ENCODE results near the gene SEC24B.
"Not testable (repeated sequence)": the region's sequence is repeated elsewhere in the genome, so short reads cannot be mapped to it uniquely, and the experiment has no call there.

SEC24B gene

DNA sequence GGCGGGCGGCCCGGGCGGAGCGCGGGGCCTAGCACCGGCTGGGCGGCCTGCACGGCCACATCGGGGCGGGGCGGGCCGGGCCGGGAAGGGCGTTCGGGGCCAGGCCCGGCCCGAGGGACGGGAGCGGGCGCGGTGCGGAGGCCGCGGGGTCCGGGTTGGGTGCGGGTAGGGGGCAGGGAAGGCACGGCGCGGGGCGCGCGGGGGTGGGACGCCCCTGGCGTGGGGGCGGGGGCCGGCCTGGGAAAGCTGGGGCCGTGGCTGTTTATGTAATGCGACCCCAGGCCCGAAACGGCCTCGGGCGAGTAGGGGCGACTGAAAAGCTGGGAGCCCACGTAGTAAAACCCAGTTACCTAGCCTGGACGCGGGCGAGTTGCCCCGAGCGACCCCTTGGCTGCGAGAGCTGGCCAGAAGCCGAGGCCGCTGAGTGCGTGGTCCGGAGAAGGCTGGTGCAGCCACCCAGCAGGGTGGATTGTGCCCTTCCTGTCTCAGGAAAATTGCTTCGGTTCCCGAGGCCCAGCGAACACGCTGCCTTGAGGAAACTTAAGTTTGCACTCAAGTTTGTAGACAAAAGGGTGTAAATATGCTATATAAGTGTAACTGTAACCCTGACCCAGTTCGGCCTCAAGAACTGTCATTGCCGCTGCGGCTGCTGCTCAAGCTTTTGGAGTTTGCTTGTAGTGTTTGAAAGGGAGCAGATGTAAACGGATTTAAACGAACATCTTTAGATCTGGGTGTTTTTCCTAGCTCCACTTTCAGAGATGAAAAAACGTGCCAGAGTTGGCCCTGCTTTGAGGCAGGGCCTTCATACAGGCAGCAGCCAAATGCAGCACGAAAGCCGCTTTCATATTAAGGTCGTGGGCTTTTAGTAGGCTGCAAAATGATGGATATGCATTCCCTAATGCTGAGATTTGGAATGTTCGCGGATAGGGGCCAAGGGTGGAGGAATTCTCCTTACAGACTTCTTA is 674 bp downstream of the SEC24B start:
- peak; percentile 13 for DNase-seq

DNA sequence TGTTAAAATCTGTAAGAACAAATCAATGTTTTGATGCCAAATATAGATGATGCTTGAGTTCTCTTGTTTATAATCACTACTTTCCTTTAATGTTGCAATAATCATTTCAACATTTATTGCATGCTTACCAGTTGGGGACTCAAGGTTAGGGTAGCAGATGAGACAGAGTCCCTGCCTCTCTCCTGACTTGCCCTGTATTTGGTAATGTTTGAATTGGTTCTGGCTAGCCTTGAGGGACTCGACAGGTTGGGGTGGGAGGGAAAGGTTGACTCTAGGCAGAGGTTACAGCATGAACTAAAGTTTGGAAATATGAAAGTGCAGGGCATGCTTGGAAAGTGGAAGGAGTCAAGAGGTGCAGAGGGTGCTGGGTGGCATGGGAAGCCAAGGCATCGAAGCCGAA is 2.0 kb downstream of the SEC24B start:
- DNase-seq, result no peak

DNA sequence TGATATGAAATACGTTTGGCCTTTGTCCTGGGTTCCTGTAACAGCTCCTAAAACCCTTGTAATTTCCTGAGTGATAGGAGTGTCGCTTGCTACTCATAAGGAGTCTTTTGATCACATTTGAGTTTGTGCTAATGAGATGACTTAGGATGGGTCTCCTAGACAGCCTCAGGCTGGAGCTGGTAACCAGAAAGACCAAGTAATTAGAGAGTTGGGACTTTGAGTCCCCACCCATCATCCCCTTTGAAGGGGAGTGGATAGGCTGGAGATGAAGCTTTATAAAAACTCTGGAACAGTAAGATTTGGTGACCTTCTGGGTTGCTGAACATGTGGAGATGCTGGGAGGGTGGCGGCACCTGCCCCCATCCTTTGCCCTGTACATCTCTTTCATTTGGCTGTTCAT is 2.9 kb downstream of the SEC24B start:
- no peak for DNase-seq

DNA sequence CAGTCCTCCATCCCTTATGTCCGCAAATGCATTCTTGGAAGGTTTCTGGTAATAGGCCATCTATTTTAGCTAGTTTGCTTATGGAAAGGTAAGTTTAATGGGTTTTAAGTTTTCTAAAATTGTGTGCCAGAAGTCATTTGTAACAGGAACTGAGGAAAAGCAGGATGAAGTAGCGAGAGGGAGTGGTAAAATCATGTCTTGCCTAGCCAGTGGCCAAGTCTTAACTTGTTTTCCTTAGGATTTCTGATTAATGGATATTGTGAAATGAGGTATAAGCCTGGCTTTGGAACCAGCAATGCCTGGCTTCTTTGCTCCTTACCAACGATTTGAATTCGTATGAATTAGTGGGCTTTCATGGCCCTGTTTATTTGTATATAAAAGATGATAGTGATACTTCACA is 7.3 kb downstream of the SEC24B start:
- no peak for DNase-seq

DNA sequence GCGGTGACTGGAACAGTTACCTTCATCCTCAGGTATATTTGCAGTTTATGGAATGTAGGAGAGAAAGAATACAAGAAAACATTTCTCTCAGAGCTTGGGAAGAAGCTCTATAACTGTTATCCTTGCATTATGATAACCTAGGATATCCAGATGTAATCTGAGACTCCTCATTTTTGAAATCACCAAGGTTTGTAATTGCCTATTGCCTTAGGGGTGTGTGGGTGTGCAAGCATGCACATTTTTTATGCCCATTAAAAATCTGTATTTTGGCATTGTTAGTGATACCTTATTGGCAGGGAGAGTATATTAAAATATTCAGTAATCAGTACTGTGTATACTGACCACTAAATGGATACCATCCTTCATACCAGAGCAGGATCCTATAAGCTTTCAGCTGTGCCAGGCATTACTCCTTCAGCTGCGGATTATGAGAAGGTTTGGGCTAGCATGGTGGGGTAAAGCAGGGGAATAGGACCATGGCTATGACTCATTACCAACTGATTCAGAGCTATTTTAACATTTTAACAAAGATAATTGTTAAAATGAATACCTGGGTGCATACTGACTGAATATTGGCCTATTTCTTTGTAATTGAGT is 8.3 kb downstream of the SEC24B start:
- DNase-seq, result no peak

DNA sequence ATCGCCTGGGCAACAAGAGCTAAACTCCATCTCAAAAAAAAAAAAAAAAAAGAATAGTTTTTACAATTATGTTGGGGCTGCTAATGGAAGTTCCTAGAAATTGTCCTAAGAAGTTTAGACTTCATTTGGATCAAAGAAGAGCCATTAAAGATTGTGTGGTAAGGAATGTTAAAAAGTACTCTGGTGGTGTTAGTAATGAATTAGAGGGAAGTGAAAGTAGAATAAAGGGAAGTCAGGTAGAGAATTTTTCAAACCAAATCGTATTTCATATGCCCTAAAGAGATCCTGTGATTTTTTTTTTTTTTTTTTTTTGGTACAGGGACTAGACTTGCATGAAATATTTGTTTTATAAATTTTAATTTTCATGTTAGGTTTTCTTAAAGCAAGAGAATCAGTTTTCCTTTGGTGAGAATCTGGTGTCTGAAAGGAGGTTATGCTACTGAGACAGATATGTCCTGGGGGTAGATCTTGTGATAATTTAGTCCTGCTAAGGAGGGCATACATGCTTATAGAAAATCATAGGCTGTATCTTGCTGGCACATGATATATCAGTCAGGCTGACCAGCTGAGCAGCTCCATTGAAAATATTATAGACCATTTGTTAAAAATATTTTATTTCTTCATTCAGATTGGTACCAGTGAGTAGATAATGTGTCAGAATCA is 10.7 kb downstream of the SEC24B start:
- DNase-seq, result no peak

DNA sequence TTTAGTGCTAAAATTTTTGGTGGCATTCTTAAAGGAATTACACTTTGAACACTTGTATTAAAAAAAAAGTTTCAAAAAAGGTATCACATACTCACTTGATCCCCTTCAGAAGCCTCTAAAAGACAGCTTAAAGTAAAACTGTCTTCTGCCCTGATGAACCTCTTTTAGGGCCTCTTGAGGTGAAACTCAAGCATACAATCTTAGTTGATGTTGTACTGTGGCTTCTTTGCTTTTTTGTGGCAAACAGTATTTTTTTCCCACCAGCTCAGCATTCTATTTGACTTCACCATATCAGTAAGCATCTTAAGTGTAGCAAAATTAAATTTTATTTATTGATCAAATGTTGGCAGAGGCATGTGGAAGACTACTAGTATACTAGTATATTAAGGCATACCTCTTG is 13.7 kb downstream of the SEC24B start:
- DNase-seq, result no peak

DNA sequence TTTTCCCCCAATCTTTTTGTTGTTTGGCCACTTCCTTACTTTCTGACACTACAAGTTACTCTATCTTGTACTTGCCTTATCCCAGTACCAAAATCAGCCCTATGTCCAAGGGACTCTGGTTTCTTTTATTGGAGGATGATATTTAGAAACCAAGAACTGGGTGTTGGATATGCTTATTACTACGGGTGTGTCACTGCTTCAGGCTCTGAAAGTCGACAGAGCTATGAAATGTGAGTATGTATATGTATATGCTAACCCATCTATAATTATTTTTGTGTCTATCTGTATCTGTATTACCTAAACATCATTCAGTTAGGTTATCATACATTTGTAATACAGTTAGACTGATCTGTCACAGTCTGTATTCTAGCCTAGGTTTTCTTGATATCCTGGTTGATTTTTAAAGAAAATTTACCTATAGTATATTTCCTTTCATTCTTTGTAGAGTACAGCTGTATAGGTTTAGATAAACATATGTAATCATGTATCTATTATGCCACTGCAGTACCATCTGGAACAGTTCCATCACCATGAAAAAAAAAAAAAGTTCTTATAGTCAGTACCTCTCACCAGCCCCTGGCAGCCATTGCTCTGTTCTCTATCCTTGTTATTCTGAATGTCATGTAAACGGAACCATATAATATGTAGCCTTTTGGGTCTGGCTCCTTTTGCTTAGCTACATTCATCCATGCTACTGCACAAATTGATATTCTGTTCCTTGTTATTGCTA is 18.1 kb downstream of the SEC24B start:
- no peak for DNase-seq

DNA sequence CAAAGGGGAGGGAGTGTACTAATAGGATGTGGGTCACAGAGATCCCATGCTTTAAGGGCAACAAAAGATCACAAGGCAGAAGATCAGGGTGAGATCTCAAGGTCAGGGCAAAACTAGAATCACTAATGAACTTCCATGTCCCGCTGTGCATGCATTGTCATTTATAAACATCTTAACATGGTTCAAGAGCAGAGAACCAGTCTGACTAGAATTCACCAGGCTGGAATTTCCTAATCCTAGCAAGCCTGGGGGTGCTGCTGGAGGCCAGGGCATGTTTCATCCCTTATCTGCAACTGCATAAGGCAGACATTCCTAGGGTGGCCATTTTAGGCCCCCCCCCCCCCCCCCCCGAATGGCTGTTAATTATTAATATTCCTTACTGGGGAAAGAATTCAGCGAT is 19.5 kb downstream of the SEC24B start:
- DNase-seq, result not testable (repeated sequence)

DNA sequence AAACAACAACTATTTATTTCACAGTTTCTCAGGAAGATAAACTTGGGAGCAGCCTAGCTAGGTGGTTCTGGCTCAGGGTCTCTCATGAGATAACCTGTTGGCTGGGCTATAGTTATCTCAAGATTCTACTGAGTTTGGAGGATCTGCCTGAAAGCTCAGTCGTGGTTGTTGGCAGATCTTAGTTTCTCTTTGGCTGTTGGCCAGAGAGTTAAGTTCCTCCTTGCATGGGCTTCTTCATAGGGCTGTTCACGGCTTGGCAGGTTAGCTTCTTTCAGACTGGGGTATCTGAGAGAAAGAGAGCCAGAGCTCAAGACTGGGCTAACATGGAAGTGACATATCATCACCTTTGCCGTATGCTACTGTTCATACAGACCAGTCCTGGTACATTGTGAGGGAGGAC is 28.7 kb downstream of the SEC24B start:
- no peak for DNase-seq

DNA sequence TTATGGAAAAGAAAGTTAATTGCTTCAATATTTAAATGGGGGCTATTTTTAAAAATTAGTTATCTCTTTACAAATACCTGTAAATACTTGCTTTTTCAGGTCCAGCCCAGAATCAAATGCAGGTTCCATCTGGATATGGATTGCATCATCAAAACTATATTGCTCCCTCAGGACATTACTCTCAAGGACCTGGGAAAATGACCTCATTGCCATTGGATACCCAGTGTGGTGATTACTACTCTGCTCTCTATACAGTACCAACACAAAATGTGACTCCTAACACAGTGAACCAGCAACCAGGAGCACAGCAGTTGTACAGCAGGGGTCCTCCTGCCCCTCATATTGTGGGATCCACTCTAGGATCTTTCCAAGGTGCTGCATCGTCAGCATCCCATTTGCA is 29.2 kb downstream of the SEC24B start:
- DNase-seq, result no peak

DNA sequence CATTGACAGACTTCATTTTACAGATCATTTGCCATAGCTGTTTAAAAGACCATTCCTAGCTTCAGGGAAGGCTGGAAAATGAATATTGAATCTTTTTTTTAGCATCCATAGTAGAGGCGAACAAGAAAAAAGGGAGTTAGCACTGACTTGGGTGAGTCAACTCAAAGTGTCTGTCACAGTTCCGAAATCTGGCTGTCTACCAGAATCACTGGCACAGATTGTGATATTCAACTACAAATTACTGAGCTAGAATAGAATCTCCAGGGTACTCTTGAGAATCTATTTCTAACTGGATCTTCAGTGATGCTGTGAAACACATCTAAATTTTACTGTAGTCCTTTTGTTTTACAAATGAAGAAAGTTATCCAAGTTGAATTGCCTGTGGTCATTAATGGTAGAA is 31.5 kb downstream of the SEC24B start:
- DNase-seq, result no peak

DNA sequence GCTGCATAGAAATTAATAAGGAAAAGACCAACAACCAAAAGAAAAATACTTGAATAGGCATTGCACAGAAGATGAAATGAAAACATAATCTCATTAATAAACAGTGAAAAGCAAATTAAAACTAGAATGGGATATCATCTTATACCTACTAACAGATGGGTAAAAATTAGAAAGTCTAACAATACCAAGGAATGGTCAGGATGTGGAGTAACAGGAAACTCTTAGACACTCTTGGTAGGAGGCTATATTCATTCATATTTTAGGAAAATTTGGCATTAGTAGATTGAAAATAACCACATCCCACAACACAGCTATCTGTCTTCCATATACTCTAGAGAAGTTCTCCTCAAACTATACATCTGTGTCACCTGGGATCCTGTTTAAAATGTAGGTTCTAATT is 36.3 kb downstream of the SEC24B start:
- no peak for DNase-seq

DNA sequence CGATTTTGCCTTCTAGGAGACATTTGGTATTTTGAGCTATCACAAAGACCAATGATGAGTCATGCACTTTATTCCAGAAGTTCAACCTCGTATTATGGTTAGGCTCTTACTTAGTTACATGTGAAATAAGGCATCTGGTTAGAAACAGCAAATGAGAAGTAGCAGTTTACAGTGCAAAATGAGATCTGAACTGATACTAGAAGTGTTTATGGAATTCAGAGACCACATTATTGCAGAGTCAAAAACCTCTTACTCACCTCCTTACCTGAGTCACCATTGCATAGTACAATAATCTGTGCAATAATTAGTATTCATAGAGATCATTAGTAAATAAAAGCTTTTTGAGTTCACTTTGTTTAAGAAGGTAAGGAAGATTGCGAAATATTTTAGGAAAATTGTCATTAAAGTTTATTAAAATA is 38.7 kb downstream of the SEC24B start:
- DNase-seq, result no peak

DNA sequence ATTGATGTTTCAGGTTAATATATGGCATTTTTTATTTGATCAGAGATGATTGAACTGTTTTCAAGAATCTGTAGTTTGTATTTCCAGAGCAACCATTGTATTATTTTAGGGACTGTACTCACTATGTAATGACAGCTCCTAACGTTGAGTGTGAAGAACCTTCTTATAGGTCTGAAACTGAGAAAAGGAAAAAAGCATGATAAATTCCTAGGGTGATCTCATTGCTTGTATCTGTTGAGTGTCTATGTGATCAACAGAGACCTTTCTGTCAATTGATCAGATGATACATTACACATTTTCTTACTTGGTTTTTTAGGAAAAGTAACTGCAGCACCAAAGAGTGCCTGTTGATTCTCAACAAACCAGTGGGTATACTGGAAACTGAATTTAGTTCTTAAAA is 40.2 kb downstream of the SEC24B start:
- DNase-seq, result no peak

DNA sequence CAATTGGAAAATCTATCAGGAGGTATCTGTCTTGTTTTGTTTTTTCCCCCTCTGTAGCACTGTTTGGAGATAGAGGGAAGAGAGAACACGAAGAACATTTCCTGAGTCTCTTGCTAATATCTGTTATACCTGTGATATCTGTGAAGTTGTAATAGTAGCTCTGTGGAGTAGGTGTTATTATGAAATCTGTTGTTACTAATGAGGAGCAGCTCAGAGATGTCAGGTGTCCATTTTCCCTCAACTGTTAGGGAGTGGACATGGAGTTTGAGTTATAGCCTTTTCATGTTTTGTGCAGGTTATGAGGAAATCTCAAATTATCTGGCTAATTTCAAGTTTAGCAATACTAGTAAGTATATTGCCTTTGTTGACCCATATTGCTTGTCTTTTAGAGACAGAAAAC is 52.4 kb downstream of the SEC24B start:
- DNase-seq, result no peak

DNA sequence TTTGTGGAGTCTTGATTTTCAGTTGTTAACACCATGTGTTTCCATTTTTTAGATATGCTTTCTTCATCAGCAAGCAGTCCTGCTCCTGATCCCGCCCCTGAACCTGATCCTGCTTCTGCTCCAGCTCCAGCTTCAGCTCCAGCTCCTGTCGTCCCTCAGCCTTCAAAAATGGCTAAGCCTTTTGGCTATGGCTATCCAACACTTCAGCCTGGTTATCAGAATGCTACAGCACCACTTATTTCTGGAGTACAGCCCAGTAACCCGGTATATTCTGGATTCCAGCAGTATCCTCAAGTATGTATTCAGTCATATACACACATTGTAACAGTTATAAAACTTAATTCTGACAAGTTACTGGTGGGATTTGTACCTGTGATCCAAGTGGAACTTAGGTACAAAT is 60.9 kb downstream of the SEC24B start:
- no peak for DNase-seq

DNA sequence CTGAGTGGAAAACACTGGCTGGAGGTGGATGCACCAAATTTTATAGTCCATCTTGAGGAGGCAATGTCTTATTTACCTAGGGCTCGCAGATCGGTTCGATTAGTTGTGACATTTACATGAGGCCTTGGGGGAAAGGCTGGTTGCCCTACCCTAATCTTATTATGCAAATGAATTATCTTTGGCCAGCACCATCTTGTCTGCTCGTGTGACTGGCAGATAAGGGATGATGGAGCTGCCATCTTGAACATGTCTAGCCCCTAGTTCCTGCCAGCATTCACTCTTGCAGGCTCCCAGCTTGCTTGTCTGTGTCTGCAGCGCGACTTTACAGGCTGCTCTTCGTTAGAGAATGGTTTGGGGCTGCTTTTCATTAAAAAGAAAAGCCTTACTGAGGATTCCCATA is 61.9 kb downstream of the SEC24B start:
- no peak for DNase-seq

DNA sequence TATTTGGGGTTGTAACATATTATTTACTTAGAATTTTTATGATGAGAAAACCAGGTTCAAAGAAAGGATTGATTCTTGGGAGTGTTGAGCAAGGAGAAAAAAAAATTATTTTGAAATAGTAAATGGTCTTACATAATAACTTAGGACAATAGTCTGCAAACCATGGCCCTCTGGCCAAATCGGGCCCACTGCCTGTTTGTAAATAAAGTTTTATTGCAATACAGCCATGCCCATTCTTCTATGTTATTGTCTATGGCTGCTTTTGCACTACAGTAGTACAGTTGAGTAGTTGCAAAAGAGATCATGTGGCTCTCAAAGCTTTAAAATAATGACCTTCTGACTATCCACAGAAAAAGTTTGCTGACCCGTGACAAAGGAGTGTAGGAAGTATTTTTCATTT is 63.3 kb downstream of the SEC24B start:
- DNase-seq, result no peak

DNA sequence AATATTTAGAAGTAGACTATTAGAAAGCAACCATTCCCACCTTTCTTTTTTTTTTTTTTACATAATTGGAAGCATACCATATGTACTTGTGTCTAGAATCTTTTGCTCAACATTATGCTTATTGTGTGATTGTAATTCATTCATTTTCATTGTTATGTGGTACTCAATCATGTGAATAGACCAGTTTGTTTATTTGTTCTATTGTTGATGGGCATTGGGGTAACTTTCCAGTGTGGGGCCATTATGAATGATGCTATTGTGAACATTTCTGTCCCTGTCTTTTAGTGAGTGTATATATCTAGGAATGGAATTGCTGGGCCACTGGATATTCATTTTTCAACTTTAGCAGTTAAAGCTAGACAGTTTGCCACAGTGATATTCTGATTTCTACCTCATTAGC is 63.9 kb downstream of the SEC24B start:
- no peak for DNase-seq

DNA sequence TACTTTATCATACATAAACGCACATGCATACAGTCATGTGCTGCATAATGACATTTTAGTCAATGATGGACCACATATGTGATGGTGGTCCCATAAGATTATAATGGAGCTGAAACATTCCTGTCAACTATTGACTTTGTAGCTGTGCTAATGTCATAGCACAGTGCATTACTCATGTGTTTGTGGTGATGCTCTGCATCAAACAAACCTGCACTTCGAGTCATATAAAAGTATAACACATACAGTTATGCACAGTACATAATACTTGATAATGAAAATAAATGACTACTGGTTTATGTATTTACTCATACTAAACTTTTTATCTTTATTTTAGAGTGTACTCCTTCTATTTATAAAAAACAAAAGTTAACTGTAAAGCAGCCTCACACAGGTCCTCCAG is 65.9 kb downstream of the SEC24B start:
- DNase-seq, result no peak

DNA sequence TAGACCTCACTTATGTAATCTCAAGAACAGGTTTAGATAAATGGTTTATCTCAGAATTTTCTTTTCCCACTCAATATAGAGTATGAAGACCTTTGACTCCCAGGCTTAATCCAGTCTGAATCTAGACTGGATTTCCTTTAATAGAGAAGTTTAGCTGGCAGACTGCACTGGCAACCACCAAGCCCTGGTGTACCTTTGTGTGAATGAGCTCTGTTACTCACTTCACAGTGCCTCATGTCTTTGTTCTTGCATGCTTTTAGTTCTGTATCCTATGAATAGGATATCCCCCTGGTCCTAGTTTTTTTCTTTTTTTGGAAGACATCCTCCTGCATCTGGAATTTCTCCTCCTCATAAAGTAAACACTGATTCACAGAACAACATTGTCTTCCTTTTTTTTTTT is 73.3 kb downstream of the SEC24B start:
- no peak for DNase-seq

DNA sequence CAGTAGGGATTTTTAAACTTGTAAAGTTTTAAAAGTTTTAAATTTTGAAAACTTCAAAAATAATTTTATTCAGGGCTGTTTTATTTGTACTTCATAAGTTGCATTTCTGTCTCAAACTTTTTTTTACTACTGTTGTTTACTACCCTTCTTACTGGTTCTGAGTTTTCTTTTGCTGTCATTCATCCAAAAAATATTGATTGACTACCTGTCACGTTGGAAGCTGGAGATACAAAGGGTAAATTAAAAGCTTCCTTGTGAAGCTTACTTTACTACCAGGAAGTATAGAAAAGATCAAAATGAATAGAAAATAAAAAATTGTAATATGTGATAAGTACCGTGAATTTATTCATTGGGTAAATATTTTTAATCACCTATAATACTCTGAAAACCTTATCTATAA is 77.1 kb downstream of the SEC24B start:
- no peak for DNase-seq
